NCI-H1048 (cell line): Measurements from ENCODE around the gene BPI.
"Not testable (repeated sequence)": the region's sequence is repeated elsewhere in the genome, so short reads cannot be mapped to it uniquely, and the experiment has no call there.

ENCODE experiments used
- DNase-seq: peaks from one replicate; lab custom pipeline; 2025; lab: John Stamatoyannopoulos, UW

BPI gene

GRCh38 chr20:38304845-38305447, 990 bp downstream of the BPI start:
- DNase-seq = no peak

- no peak for DNase-seq
These were observed 1.6 kb downstream of the BPI start for GRCh38 chr20:38305541-38305940.

GRCh38 chr20:38306379-38306778, 2.4 kb downstream of the BPI start:
- no peak for DNase-seq

GRCh38 chr20:38307371-38308046, 3.6 kb downstream of the BPI start:
- DNase-seq = no peak

GRCh38 chr20:38308047-38308438, 4.1 kb downstream of the BPI start:
- no peak for DNase-seq

- DNase-seq = no peak
These were observed 4.5 kb downstream of the BPI start for GRCh38 chr20:38308447-38308846.

GRCh38 chr20:38311091-38311490, 7.1 kb downstream of the BPI start:
- DNase-seq = no peak

- no peak for DNase-seq
These were observed 7.5 kb downstream of the BPI start for GRCh38 chr20:38311491-38311890.

- no peak for DNase-seq
These were observed 9.7 kb downstream of the BPI start for GRCh38 chr20:38313676-38314075.

GRCh38 chr20:38314350-38314749, 10.4 kb downstream of the BPI start:
- DNase-seq = not testable (repeated sequence)

GRCh38 chr20:38315290-38315966, 11.5 kb downstream of the BPI start:
- no peak for DNase-seq

GRCh38 chr20:38316341-38316740, 12.4 kb downstream of the BPI start:
- DNase-seq = no peak

- no peak for DNase-seq
These were observed 13.5 kb downstream of the BPI start for GRCh38 chr20:38317422-38317821.

GRCh38 chr20:38320221-38320620, 16.3 kb downstream of the BPI start:
- DNase-seq = no peak

- DNase-seq = no peak
These were observed 18.1 kb downstream of the BPI start for GRCh38 chr20:38321959-38322598.

GRCh38 chr20:38324159-38324558, 20.2 kb downstream of the BPI start:
- DNase-seq = no peak

- no peak for DNase-seq
These were observed 21.2 kb downstream of the BPI start for GRCh38 chr20:38325167-38325566.

- no peak for DNase-seq
These were observed 21.9 kb downstream of the BPI start for GRCh38 chr20:38325905-38326304.

GRCh38 chr20:38326309-38326708, 22.4 kb downstream of the BPI start:
- DNase-seq = no peak

- DNase-seq = no peak
These were observed 26.7 kb downstream of the BPI start for GRCh38 chr20:38330638-38331037.

- DNase-seq = no peak
These were observed 27.3 kb downstream of the BPI start for GRCh38 chr20:38331245-38331644.

- no peak for DNase-seq
These were observed 27.9 kb downstream of the BPI start for GRCh38 chr20:38331814-38332213.

- no peak for DNase-seq
These were observed 30.1 kb downstream of the BPI start for GRCh38 chr20:38334016-38334415.
